Measurements from ENCODE around the gene MAFB. TPM values are rescaled to one million over a fixed set of nuclear protein-coding genes. Genes with fewer than 3 reads are reported as not detected.

The MAFB gene
- total RNA-seq, 2 experiments from 2014 or later: not detected

GRCh38 chr20:40651151-40651550, 37.9 kb downstream of the MAFB start:
- Histone ChIP-seq H3K79me2 (ENCODE audit: insufficient read depth, low read depth, low read length) (no peaks in the 10 kb centered on the region), H3K4me1 (ENCODE audit: insufficient read depth, low read length, poor library complexity, severe bottlenecking) (no peaks in the 10 kb centered on the region), H4K20me1 (ENCODE audit: insufficient read depth, low read length) (no peaks in the 10 kb centered on the region), H3K9me2 (ENCODE audit: insufficient read depth, low read length) (no peaks in the 10 kb centered on the region), H3K4me3 (ENCODE audit: low read depth, low read length, poor library complexity, severe bottlenecking) (no peak overlapping the region), H3K36me3 (ENCODE audit: insufficient read depth, low read length) (no peaks in the 10 kb centered on the region), H3K27ac (ENCODE audit: low read depth, low read length, poor library complexity, severe bottlenecking) (no peak overlapping the region), H3K9me3 (ENCODE audit: low read length) (no peaks in the 10 kb centered on the region), H2AFZ (ENCODE audit: low read length) (no peak overlapping the region), H3K4me2 (ENCODE audit: low read length) (no peak overlapping the region)
- no peak for DNase-seq (ENCODE audit: low spot score)
- BruUV-seq (replicated peaks): no TSS peak
- POLR2A ChIA-PET: no interaction called here
- intact Hi-C loops (cut with micrococcal nuclease; ENCODE audit: unreplicated experiment): no loop called here
- TF ChIP-seq EZH2phosphoT487 (IDR thresholded peaks at IDR 0.05; ENCODE audit: borderline replicate concordance, low read depth, low read length): no peak
- TF ChIP-seq CTCF (conservative IDR thresholded peaks at IDR 0.05; ENCODE audit: low read length): no peak
- CTCF ChIA-PET (ENCODE audit: unreplicated experiment): no interaction called here

GRCh38 chr20:40650707-40651106, 38.3 kb downstream of the MAFB start:
- DNase-seq (ENCODE audit: low spot score): no peak
- H4K20me1 ChIP-seq (ENCODE audit: insufficient read depth, low read length): no peaks in the 10 kb centered on the region
- no peaks in the 10 kb centered on the region for H3K36me3 ChIP-seq (ENCODE audit: insufficient read depth, low read length)
- no peaks in the 10 kb centered on the region for H3K4me1 ChIP-seq (ENCODE audit: insufficient read depth, low read length, poor library complexity, severe bottlenecking)
- no peak overlapping the region for H3K4me3 ChIP-seq (ENCODE audit: low read depth, low read length, poor library complexity, severe bottlenecking)
- H3K4me2 ChIP-seq (ENCODE audit: low read length): no peak overlapping the region
- no TSS peak for BruUV-seq (replicated peaks)
- intact Hi-C loops (cut with micrococcal nuclease; ENCODE audit: unreplicated experiment): no loop called here
- H3K9me3 ChIP-seq (ENCODE audit: low read length): no peaks in the 10 kb centered on the region
- H3K9me2 ChIP-seq (ENCODE audit: insufficient read depth, low read length): no peaks in the 10 kb centered on the region
- TF ChIP-seq CTCF (conservative IDR thresholded peaks at IDR 0.05; ENCODE audit: low read length) (no peak), EZH2phosphoT487 (IDR thresholded peaks at IDR 0.05; ENCODE audit: borderline replicate concordance, low read depth, low read length) (no peak)
- no peak overlapping the region for H2AFZ ChIP-seq (ENCODE audit: low read length)
- H3K79me2 ChIP-seq (ENCODE audit: insufficient read depth, low read depth, low read length): no peaks in the 10 kb centered on the region
- ChIA-PET POLR2A (no interaction called here), CTCF (ENCODE audit: unreplicated experiment) (no interaction called here)
- H3K27ac ChIP-seq (ENCODE audit: low read depth, low read length, poor library complexity, severe bottlenecking): no peak overlapping the region

- intact Hi-C loops (cut with micrococcal nuclease; ENCODE audit: unreplicated experiment): no loop called here
- H2AFZ ChIP-seq (ENCODE audit: low read length): no peak overlapping the region
- ChIA-PET POLR2A (interaction anchor here (0.7 kb wide), 1 partner anchor 256 kb away, joined by 3 read pairs; no protein-coding TSS in a partner anchor), CTCF (ENCODE audit: unreplicated experiment) (no interaction called here)
- no peak overlapping the region for H3K27ac ChIP-seq (ENCODE audit: low read depth, low read length, poor library complexity, severe bottlenecking)
- H3K4me1 ChIP-seq (ENCODE audit: insufficient read depth, low read length, poor library complexity, severe bottlenecking): no peaks in the 10 kb centered on the region
- H3K4me3 ChIP-seq (ENCODE audit: low read depth, low read length, poor library complexity, severe bottlenecking): no peak overlapping the region
- no TSS peak for BruUV-seq (replicated peaks)
- H4K20me1 ChIP-seq (ENCODE audit: insufficient read depth, low read length): no peaks in the 10 kb centered on the region
- no peak overlapping the region for H3K4me2 ChIP-seq (ENCODE audit: low read length)
- DNase-seq (ENCODE audit: low spot score): no peak
- H3K79me2 ChIP-seq (ENCODE audit: insufficient read depth, low read depth, low read length): no peaks in the 10 kb centered on the region
- no peak for TF ChIP-seq EZH2phosphoT487 (IDR thresholded peaks at IDR 0.05; ENCODE audit: borderline replicate concordance, low read depth, low read length)
- no peak for TF ChIP-seq CTCF (conservative IDR thresholded peaks at IDR 0.05; ENCODE audit: low read length)
- no peaks in the 10 kb centered on the region for H3K9me3 ChIP-seq (ENCODE audit: low read length)
- H3K36me3 ChIP-seq (ENCODE audit: insufficient read depth, low read length): no peaks in the 10 kb centered on the region
- H3K9me2 ChIP-seq (ENCODE audit: insufficient read depth, low read length): no peaks in the 10 kb centered on the region
These were observed 40.6 kb downstream of the MAFB start for GRCh38 chr20:40648210-40649072.
